Measurements from ENCODE around the gene GARIN6.
"Not testable (repeated sequence)": the region's sequence is repeated elsewhere in the genome, so short reads cannot be mapped to it uniquely, and the experiment has no call there.

The GARIN6 gene

DNA sequence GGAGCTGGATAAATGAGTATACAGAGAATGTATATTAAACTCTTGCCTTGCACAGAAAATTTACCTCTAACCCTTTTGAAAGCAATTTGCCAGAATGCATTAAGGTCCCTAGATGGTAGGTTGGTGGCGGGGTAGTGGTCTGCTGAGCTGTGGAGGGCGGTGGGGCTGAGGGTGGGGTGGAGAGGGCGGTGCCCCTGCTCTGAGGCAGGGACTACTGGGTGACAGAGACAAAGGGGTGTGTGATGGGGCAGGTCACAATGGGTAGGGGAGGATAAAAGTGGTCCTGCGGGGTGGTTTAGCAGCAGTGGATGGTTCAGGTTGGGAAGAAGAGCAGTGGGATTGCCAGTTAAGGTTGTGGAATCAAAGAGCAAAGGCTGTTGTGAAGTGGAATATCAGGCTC lies at the start of gene GARIN6:
TSS of gene GARIN6 (plus strand) at position 301 of the 400 bp plus-strand sequence. CDS start 422 bp downstream, outside the sequence.
- DNase-seq (ENCODE audit: low read depth in 2 of 2) = no peak

DNA sequence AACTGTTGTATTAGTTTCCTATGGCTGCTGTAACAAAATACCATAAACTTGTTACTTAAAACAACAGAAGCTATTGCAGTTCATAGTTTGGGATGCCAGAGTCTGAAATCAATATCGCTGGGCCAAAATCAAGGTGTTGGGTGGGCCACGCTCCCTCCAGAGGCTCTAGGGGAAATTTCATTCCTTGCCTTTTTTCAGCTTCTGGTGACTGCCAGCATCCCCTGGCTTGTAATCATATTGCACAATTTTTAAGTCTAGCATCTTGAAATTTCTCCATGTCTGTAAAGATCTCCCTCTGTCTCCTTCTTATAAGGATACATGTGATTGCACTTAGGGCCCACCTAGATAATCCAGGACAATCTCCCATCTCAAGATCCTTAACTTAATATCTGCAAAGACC lies 48.8 kb upstream of the GARIN6 start:
- DNase-seq (ENCODE audit: low read depth in 2 of 2) = no peak

DNA sequence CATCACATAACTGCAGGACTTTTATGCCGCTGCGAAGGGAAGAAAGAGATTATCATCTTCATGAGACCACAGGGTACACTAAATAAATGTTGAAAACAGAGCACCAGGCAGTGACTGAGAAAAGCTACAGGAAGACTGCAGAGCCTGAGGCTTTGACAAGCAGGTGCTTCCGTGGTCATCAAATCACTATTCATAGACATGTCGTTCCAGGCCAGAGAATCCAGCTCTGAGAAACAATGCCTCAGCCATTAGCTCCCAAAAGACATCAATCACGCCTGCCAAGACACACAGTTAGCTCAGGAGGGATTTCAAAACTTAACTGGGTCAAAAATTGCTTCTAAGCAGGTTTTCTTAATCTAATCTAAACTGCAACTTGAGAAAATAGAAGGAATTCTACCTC lies 47.2 kb upstream of the GARIN6 start:
- DNase-seq (ENCODE audit: low read depth in 2 of 2) = no peak

DNA sequence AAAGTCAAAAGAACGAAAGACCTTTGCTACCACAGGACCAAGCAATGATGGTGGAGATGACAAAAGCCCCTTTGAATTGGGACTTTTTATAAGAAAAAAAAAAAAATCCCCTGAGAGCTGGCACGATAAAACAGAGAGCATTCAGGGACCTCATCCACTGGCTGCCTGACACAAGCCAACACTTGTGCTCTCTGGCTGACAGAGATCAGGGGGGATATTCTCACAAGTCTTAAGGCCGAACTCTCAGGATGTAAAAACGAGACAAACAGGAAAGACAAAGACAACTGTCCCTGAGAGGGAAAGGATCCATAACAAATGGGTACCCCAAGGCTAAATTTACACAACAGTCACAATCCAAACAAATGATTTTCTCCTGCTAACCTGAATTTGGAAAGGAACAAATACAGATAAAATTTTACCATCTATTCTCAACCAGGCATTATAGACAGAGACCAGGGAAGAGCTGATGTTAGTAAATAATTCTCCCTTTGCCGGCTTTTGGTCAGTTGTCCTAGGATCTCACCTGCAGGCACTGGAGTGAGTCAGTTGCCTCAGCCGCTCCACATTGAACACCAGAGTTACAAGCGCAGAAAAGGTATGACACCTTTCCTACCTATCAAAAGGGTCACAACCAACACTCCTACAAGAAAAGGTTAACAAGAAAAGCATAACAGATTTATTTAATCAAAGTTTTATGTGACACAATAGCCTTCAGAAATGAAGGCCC lies 37.9 kb upstream of the GARIN6 start:
- DNase-seq (ENCODE audit: low read depth in 2 of 2) = no peak

DNA sequence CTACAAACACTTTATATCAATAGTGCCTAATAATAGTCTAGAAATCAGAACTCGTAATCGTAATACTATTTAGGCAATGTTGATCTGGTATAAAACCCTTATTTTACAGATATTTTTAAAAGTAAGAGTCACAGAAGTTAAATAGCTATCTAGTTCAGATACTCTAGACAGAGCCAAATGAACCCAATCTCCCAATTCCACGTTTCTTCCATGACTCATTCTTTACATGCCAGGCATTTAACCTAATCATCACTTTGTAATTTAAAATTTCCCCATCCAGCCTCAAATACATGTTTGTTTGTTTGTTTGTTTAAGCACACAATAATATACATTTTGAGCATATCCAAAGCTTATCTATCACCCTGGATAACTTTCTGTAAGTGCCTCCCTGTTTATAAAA lies 36.4 kb upstream of the GARIN6 start:
- no peak for DNase-seq (ENCODE audit: low read depth in 2 of 2)

DNA sequence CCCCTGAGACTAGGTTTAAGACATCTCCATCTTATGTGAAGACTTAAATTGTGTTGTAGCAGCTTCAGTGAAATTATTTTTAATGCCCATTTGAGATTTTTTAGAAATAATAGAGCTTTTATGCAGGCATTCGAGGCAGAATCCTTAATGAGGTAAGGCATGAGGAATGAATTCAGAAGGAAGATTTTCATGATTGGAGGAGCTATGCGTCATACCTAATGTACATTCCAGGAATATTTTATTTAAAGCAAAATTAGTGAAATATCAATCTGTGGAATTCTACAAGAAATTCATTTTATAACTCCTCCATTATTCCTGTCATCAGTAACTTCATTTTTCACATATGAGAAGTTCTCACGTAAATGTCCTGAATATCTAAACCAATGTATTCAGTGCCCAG lies 36.0 kb upstream of the GARIN6 start:
- no peak for DNase-seq (ENCODE audit: low read depth in 2 of 2)

DNA sequence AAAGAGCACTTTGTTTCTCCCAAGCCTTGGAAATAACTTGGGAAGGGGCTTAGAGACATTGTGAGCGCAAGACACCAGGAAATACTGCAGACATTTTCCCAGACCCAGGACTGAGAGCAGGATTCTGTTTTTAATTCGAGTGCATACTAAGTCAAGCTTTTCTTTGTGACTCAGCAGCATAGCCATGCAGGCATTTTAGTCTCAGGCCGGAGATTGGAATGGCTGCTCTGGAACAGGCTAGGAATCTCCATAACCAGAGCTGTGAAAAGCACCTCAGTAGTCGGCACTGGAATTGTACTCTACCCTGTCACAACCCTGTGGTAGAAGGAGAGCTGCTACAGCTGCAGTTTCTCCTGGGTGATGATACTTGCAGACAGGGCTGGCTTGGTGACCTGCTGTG lies 28.9 kb upstream of the GARIN6 start:
- DNase-seq (ENCODE audit: low read depth in 2 of 2) = no peak

DNA sequence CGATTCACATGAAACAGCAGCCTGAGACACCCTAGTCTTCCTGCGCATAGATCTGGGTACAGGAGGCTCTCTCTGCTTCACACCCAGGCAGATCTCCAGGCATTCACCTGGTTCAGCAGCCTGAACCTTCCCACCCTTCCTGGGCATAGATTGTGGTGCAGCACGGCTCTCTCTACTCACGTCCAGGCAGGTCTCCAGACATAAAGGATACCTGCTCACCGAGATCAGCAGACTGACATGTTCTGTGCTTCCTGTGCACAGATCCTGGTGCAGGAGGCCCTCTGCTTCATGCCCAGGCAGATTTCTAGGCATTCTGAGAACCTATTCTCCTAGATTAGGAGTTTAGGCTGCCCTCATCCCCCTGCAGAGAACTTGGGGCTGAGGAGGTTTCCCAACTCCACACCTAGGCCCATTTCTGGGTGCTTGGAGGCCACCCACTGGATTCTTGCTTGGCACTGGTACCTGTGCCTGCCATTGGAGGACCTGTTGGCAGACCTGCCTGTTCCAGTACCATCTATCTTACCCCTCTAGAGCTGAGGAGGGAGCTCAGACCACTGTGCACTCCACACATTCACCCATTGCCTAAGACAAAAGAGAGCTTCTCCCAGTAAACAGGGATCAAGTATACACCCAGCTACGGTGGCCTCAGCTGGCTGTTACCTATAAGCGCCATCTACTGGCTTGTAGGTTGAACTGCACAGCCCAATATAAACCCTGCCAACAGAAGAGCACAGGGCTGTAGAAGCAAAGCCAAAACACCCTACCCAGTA lies 28.0 kb upstream of the GARIN6 start:
- DNase-seq (ENCODE audit: low read depth in 2 of 2) = no peak

DNA sequence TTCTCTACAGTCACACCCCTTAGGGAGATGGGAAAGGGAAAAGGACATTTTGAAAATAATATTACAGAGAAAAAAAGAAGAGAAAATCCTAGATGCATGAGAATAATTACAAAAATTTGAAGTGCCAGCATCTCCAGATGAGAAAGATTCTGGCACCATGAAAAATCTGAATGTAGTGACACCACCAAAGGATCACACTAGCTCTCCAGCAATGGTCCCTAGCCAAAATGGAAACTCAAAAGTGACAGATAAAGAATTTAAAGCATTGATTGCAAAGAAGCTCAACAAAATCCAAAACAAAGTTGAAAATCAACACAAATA lies 27.4 kb upstream of the GARIN6 start:
- DNase-seq (ENCODE audit: low read depth in 2 of 2) = no peak

DNA sequence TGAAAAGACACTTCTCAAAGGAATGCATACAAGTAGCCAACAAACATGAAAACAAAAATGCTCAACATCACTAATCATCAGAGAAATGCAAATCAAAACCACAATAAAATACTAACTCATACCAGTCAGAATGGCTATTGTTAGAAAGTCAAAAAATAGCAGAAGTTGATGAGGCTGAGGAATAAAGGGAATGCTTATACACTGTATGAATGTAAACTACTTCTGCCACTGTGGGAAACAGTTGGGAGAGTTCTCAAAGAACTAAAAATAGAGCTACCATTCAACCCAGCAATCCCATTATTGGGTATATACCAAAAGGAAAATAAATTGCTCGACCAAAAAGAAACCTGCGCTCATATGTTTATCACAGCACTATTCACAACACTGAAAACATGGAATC lies 23.0 kb upstream of the GARIN6 start:
- not testable (repeated sequence) for DNase-seq (ENCODE audit: low read depth in 2 of 2)

DNA sequence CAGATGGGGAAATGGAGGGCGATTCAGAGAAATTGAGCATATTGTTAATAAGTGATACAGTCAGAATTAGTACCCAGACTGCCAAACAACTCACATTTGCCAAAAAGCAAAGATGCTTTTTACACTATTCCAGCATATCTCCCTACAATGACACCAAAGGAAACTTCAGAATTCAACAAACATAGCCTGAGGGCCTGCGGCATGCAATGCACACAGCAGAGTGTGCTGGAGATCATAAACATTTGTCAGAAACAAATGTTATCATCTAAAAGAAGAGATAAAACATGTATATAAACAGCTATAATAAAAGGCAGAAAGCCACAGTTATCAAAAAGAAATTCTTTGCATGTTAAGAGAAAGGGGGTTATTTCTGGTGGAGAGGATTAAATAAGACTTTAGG lies 20.1 kb upstream of the GARIN6 start:
- DNase-seq (ENCODE audit: low read depth in 2 of 2) = no peak

DNA sequence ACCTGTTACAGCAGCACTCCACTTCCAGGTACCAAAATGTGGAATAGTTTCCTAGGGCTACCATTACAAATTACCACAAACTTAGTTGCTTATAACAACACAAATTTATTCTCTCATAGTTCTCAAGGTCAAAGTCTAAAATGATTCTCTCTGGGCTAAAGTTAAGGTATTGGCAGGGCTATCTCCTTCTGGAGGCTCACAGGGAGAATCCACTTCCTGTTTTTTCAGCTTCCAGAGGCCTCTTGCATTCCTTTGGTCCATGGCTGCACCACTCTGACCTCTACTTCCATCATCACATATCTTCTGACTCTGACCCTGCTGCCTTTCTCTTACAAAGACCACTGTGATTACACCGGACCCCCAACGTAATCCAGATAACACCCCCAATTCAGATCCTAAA lies 2.9 kb upstream of the GARIN6 start:
- DNase-seq (ENCODE audit: low read depth in 2 of 2) = no peak

DNA sequence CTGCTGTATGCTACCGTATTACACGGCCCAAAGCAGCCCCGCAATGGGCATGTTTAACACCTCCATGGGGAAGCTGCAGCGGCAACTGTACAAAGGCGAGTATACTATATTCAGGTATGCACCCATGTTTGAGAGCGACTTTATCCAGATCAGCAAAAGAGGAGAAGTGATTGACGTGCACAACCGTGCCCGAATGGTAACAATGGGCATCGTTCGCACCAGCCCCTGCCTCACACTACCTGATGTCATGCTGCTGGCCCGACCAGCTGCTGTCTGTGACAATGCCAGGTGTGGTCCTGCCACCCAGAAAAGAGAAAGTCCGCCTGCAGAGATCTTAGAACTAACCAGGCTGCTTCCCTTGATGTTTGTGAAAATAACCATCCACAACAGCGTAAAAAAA lies 630 bp downstream of the GARIN6 start:
- no peak for DNase-seq (ENCODE audit: low read depth in 2 of 2)

DNA sequence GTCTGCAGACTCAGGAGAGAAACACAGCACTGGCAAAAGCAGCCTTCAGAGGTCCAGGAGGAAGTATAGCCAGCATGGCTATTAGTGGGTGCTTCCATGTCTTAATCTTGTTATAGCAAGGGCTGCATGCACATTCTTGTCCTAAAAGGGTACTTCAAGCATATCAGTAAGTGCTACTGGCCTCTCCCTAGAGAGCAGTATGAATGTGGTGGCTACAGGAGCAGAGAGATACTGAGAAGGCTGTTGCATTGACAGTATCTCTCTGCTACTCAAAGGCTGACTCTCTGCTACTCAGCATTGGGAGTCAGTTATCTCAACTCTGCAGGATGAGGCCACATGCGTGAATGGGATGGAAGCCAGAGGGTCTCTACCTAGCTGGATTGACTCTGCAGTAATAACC lies 2.0 kb downstream of the GARIN6 start:
- DNase-seq (ENCODE audit: low read depth in 2 of 2) = no peak

DNA sequence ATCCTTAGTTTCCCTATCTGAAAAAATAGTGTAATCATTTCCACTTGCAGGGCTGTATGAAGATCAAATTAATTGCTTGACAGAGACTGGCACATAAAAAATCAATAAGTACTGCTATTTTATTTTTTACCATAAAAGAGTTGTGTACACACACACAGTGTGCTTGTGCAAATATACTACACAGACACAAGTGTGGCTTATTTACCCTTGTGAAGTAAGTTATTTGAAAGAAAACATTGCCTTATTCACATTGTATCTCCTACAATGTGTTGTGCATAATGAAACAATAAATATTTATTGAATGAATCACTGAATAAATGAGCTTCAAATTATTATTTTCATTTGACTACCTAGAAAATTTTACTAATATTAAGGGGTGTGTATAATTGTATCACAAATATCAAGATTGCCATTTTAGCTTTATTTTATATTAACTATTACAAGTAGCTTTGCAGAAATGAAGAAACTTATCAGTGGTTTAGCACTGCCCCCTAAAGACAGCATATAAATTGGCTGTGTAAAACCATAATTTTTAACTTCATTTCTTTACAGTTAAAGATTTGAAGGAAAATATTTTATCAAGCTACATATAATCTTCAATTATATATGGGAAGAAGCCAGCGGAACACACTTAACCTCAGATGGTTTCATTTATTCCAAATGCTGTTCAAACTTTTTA lies 11.3 kb downstream of the GARIN6 start:
- no peak for DNase-seq (ENCODE audit: low read depth in 2 of 2)

DNA sequence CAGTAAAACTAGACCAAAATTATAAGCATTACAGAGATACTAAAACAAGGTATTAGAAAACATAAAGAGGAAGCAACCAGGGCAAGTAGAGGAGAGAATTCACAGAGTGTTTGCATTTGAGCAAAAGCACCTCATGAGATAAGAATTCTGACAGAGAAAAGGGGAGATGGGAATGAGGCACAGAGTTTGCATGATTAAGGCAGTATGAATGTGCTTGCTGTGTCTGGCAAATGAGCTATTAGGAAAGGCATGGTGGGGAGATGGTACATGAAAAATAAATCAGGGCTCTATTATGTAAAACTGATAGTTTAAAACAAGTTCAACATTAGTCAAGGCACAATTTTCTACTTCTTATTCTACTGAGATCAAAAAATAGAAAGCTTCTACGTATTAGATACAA lies 23.1 kb downstream of the GARIN6 start:
- DNase-seq (ENCODE audit: low read depth in 2 of 2) = no peak

DNA sequence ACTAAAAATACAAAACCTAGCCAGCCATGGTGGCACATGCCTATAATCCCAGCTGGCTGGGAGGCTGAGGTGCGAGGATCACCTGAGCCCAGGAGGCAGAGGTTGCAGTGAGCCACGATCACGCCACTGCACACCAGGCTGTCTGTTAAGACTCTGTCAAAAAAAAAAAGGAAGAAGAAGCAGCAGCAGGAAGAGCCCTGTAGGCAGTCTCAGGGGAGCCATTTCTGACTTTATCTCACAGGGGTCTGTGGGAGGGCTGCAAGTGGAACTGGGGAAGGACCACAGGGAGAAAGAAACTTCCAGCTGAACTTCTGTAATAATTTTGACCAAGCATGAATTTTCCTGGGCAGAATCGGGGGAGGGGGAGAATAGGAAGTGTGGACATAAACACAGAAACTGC lies 32.7 kb downstream of the GARIN6 start:
- DNase-seq (ENCODE audit: low read depth in 2 of 2) = no peak

DNA sequence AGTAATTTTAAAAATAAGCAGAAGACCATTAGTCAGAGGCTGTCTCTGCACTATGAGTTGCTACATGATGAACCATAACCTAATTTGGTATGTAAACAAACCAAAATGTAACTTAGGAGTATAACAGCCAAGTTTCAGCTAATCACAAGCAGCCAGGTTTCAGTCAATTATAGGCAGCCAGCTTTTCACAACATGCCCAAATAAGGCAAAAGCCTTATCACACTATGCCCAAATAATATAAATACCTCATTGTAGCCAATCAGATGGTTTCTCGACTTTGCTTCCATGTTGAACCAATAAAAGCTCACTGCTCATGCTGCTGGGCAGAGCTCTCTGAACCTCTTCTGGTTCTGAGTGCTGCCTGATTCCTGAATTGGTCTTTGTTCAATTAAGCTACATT lies 38.6 kb downstream of the GARIN6 start:
- no peak for DNase-seq (ENCODE audit: low read depth in 2 of 2)

DNA sequence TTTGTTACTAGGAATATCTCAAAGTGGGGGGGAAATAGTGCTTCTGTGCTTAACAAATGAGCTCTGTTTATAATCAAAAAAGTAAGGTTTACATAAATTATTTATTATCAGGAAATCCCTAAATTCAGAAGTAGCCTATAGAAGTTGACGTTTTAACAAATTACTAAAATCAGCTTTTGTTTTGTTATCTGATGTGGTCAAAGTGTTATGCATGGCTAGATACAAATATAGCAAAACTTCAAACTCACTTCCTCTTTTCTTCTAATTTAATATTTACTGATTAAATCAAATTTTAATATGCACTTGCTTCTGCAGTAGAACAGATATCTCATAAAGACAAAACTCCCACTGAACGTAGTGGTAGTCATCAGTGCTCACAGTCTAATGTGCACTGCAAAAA lies 47.5 kb downstream of the GARIN6 start:
- no peak for DNase-seq (ENCODE audit: low read depth in 2 of 2)
